ENCODE results near the gene RNF26. TPM values are rescaled to one million over a fixed set of nuclear protein-coding genes. Genes with fewer than 3 reads are reported as not detected.

The RNF26 gene
- total RNA-seq, 1 donor from 2014 or later: 19.4 TPM

GRCh38 chr11:119315131-119316015 is 19.0 kb upstream of the RNF26 start:
- DNase-seq (ENCODE audit: extremely low read depth, low read depth, low spot score): no peak

- DNase-seq (ENCODE audit: extremely low read depth, low read depth, low spot score): no peak
Observed at GRCh38 chr11:119316016-119316728, 18.2 kb upstream of the RNF26 start.

- no peak for DNase-seq (ENCODE audit: extremely low read depth, low read depth, low spot score)
Observed at GRCh38 chr11:119316729-119317591, 17.4 kb upstream of the RNF26 start, which contains the start of gene MCAM. Gene MCAM, minus strand, starts transcription at chr11:119317130. Its CDS starts 29 bp downstream, at chr11:119317101.

GRCh38 chr11:119317592-119318239 is 16.6 kb upstream of the RNF26 start:
- DNase-seq (ENCODE audit: extremely low read depth, low read depth, low spot score): no peak

GRCh38 chr11:119318240-119319135 is 15.8 kb upstream of the RNF26 start:
- no peak for DNase-seq (ENCODE audit: extremely low read depth, low read depth, low spot score)

- no peak for DNase-seq (ENCODE audit: extremely low read depth, low read depth, low spot score)
Observed at GRCh38 chr11:119319136-119319699, 15.1 kb upstream of the RNF26 start.

- DNase-seq (ENCODE audit: extremely low read depth, low read depth, low spot score): no peak
Observed at GRCh38 chr11:119319700-119320239, 14.6 kb upstream of the RNF26 start.

GRCh38 chr11:119320240-119320775 is 14.0 kb upstream of the RNF26 start:
- no peak for DNase-seq (ENCODE audit: extremely low read depth, low read depth, low spot score)

- DNase-seq (ENCODE audit: extremely low read depth, low read depth, low spot score): no peak
Observed at GRCh38 chr11:119320776-119321524, 13.4 kb upstream of the RNF26 start.

GRCh38 chr11:119322360-119322739 is 12.0 kb upstream of the RNF26 start:
- DNase-seq (ENCODE audit: extremely low read depth, low read depth, low spot score): no peak

GRCh38 chr11:119322921-119323531 is 11.3 kb upstream of the RNF26 start:
- no peak for DNase-seq (ENCODE audit: extremely low read depth, low read depth, low spot score)

- no peak for DNase-seq (ENCODE audit: extremely low read depth, low read depth, low spot score)
Observed at GRCh38 chr11:119323532-119324033, 10.7 kb upstream of the RNF26 start.

- no peak for DNase-seq (ENCODE audit: extremely low read depth, low read depth, low spot score)
Observed at GRCh38 chr11:119324189-119324588, 10.1 kb upstream of the RNF26 start.

- no peak for DNase-seq (ENCODE audit: extremely low read depth, low read depth, low spot score)
Observed at GRCh38 chr11:119329320-119329719, 5.0 kb upstream of the RNF26 start.

GRCh38 chr11:119330237-119330636 is 4.1 kb upstream of the RNF26 start:
- no peak for DNase-seq (ENCODE audit: extremely low read depth, low read depth, low spot score)

GRCh38 chr11:119332111-119332765 is 2.1 kb upstream of the RNF26 start:
- DNase-seq (ENCODE audit: extremely low read depth, low read depth, low spot score): no peak
